Thymus (tissue), 11 donors: Measurements from ENCODE around the gene BSN. TPM values are rescaled to one million over a fixed set of nuclear protein-coding genes. Genes with fewer than 3 reads are reported as not detected.

Experiments
- DNase-seq, 9 donors: peaks; one replicate each; pipeline ENCODE4 v3.0.0-alpha.2; 2013; ENCODE audit warnings: low spot score in 9 of 9, low read depth in 6 of 9, missing footprints in 1 of 9
- H3K27ac ChIP-seq, 2 donors: one replicate each; pipeline ENCODE4 v1.5.1; 2013; ENCODE audit warnings: control low read depth in 1 of 2, low read depth in 1 of 2, low read length in 1 of 2, mild to moderate bottlenecking in 1 of 2, moderate library complexity in 1 of 2
- H3K27me3 ChIP-seq, 2 donors: one replicate each; pipeline ENCODE4 v1.5.1; 2013; ENCODE audit warnings: low read length in 1 of 2; ENCODE audit not compliant: control insufficient read depth in 2 of 2, insufficient read depth in 1 of 2
- H3K36me3 ChIP-seq, 2 donors: one replicate each; pipeline ENCODE4 v1.5.1; 2013; ENCODE audit warnings: low read length in 1 of 2, mild to moderate bottlenecking in 1 of 2, moderate library complexity in 1 of 2; ENCODE audit not compliant: control insufficient read depth in 2 of 2, insufficient read depth in 2 of 2
- H3K4me1 ChIP-seq, 2 donors: one replicate each; pipeline ENCODE4 v1.5.1; 2013; ENCODE audit warnings: low read length in 2 of 2; ENCODE audit not compliant: control insufficient read depth in 2 of 2, insufficient read depth in 2 of 2
- H3K4me3 ChIP-seq, 2 donors: one replicate each; pipeline ENCODE4 v1.5.1; 2013; ENCODE audit warnings: low read length in 2 of 2, control low read depth in 1 of 2, mild to moderate bottlenecking in 1 of 2
- H3K9me3 ChIP-seq, 2 donors: one replicate each; pipeline ENCODE4 v1.5.1; 2013; ENCODE audit warnings: low read length in 1 of 2, mild to moderate bottlenecking in 1 of 2; ENCODE audit not compliant: control insufficient read depth in 2 of 2, insufficient read depth in 1 of 2
- WGBS: extraction: QIAGEN DNeasy Blood & Tissue Kit; methylation state at CpG from one replicate; pipeline ENCODE4 v1.1.7; 2013; 5-methylcytosine and 5-hydroxymethylcytosine counted together
- polyA plus RNA-seq: library from polyadenylated mRNA; stranded (reverse); fragments of 200-250 nt; gene quantifications from one replicate; pipeline ENCODE4 v1.2.3, GENCODE V29; 2013
- total RNA-seq: library from RNA; stranded (reverse); fragments of 120-200 nt; gene quantifications from one replicate; pipeline ENCODE4 v1.2.4, GENCODE V29; 2013
- donor health status: healthy.

The BSN gene
- total and polyA plus RNA-seq, 2 donors = 0.09 TPM

GRCh38 chr3:49533031-49533430, 21.2 kb upstream of the BSN start:
- Histone ChIP-seq H3K36me3 (peaks cover 30 to 36% of the 10 kb centered on the region in 2 donors), H3K27ac (no peak overlapping the region), H3K4me1 (no peaks in the 10 kb centered on the region), H3K4me3 (no peak overlapping the region), H3K27me3 (no peaks in the 10 kb centered on the region), H3K9me3 (peaks cover 0 to 1% of the 10 kb centered on the region in 2 donors)
- WGBS = 98% methylated on average over 13 of the region's 13 CpGs
- DNase-seq = no peak

- Histone ChIP-seq H3K4me1 (no peaks in the 10 kb centered on the region), H3K27me3 (no peaks in the 10 kb centered on the region), H3K27ac (no peak overlapping the region), H3K9me3 (peaks cover 0 to 1% of the 10 kb centered on the region in 2 donors), H3K4me3 (no peak overlapping the region), H3K36me3 (peaks cover 30 to 36% of the 10 kb centered on the region in 2 donors)
- 99% methylated on average over 9 of the region's 9 CpGs for WGBS
- DNase-seq = no peak
Observed at GRCh38 chr3:49533786-49534519, 20.3 kb upstream of the BSN start.

GRCh38 chr3:49534581-49535441, 19.5 kb upstream of the BSN start:
- Histone ChIP-seq H3K4me3 (no peak overlapping the region), H3K4me1 (peaks cover 0 to 4% of the 10 kb centered on the region in 2 donors), H3K9me3 (peaks cover 0 to 1% of the 10 kb centered on the region in 2 donors), H3K27ac (no peak overlapping the region), H3K27me3 (no peaks in the 10 kb centered on the region), H3K36me3 (peaks cover 30 to 36% of the 10 kb centered on the region in 2 donors)
- no peak for DNase-seq
- 97% methylated on average over 14 of the region's 14 CpGs for WGBS

GRCh38 chr3:49535971-49536874, 18.1 kb upstream of the BSN start:
- Histone ChIP-seq H3K9me3 (peaks cover 0 to 1% of the 10 kb centered on the region in 2 donors), H3K4me3 (no peak overlapping the region), H3K27me3 (peaks cover 0 to 7% of the 10 kb centered on the region in 2 donors), H3K36me3 (peaks cover 24% of the 10 kb centered on the region in 2 donors), H3K4me1 (peaks cover 0 to 11% of the 10 kb centered on the region in 2 donors), H3K27ac (no peak overlapping the region)
- DNase-seq = no peak
- WGBS = 83% methylated on average over 7 of the region's 7 CpGs

- peaks cover 16 to 17% of the 10 kb centered on the region in 2 donors for H3K36me3 ChIP-seq
- H3K27ac ChIP-seq = no peak overlapping the region
- WGBS = 96% methylated on average over 16 of the region's 16 CpGs
- H3K4me1 ChIP-seq = peaks cover 0 to 11% of the 10 kb centered on the region in 2 donors
- H3K9me3 ChIP-seq = peaks cover 0 to under 1% of the 10 kb centered on the region in 2 donors
- no peak overlapping the region for H3K4me3 ChIP-seq
- H3K27me3 ChIP-seq = peaks cover 0 to 7% of the 10 kb centered on the region in 2 donors
- no peak for DNase-seq
Observed at GRCh38 chr3:49536875-49537533, 17.3 kb upstream of the BSN start.

GRCh38 chr3:49539659-49540560, 14.4 kb upstream of the BSN start:
- peaks cover 0 to 11% of the 10 kb centered on the region in 2 donors for H3K4me1 ChIP-seq
- peak; percentile 43 to 90 (median 78) for DNase-seq
- H3K36me3 ChIP-seq = peaks cover 0 to 3% of the 10 kb centered on the region in 2 donors
- H3K9me3 ChIP-seq = no peaks in the 10 kb centered on the region
- peak overlapping the region; percentile 30 to 64 for H3K27ac ChIP-seq
- peaks cover 0 to 11% of the 10 kb centered on the region in 2 donors for H3K27me3 ChIP-seq
- under 1% methylated on average over 63 of the region's 63 CpGs for WGBS
- peak overlapping the region; percentile 68 to 87 for H3K4me3 ChIP-seq

GRCh38 chr3:49552087-49552486, 2.2 kb upstream of the BSN start:
- Histone ChIP-seq H3K27ac (no peak overlapping the region), H3K4me1 (peaks cover 8 to 12% of the 10 kb centered on the region in 2 donors), H3K4me3 (no peak overlapping the region), H3K36me3 (no peaks in the 10 kb centered on the region), H3K27me3 (peaks cover 23 to 58% of the 10 kb centered on the region in 2 donors), H3K9me3 (no peaks in the 10 kb centered on the region)
- DNase-seq = no peak
